ENCODE results near the gene C1R.

Gene C1R

GRCh38 chr12:7099290-7099996 is 7.2 kb upstream of the C1R start:
- DNase-seq (ENCODE audit: low read depth in 3 of 3): no peak

GRCh38 chr12:7096979-7097378 is 4.7 kb upstream of the C1R start:
- DNase-seq (ENCODE audit: low read depth in 3 of 3): no peak

- no peak for DNase-seq (ENCODE audit: low read depth in 3 of 3)
These were observed 4.0 kb upstream of the C1R start for GRCh38 chr12:7096006-7096932.

GRCh38 chr12:7093892-7094291 is 1.6 kb upstream of the C1R start:
- DNase-seq (ENCODE audit: low read depth in 3 of 3): no peak

DNA sequence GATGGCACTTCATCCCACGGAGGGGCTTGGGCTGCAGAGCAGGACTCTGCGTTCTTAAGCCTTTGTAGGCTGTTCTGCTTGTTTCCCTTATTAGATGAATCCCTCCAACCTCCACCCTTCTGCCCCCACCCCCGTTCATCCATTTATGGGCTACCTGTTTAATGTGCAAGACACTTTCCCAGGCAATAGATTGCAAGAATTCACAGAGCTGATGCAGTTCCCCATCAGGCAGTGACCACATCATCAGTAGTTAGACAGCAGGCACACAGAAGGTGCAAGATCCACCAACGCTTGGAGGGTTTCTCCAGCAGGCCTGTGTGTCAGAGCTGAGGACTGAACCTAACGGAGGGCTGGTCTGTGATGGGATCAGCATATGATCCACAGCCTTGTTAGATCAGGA is 1.2 kb upstream of the C1R start:
- DNase-seq (ENCODE audit: low read depth in 3 of 3): no peak

GRCh38 chr12:7092986-7093460 is 778 bp upstream of the C1R start:
- DNase-seq (ENCODE audit: low read depth in 3 of 3): no peak

DNA sequence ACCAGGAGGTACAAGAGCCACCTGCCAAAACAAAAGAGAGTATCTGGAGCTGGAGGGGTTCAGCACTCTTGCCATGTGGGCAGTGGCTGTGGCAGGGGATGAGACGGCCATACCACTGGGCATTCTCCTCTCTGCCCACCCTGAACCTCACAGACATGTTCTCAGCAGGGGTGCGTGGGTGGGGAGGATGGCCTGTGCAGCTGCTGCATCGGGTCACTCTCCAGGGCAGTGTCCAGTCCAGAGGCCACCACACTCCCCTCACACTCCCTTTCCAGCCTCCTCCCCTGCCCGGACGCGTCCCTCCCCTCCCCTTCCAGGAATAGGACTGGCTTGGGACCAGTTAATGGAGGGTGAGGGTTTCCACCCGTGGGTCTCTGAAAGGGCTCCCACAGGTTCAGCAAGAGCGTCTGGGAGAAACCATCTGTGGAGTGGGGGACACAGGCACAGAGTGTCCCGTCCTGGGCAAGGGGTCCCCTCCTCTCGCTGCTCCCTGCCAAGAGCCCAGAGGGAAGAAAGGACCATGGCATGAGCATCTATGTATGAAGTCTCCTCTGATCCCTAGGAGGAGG is 501 bp downstream of the C1R start:
- no peak for DNase-seq (ENCODE audit: low read depth in 3 of 3)

DNA sequence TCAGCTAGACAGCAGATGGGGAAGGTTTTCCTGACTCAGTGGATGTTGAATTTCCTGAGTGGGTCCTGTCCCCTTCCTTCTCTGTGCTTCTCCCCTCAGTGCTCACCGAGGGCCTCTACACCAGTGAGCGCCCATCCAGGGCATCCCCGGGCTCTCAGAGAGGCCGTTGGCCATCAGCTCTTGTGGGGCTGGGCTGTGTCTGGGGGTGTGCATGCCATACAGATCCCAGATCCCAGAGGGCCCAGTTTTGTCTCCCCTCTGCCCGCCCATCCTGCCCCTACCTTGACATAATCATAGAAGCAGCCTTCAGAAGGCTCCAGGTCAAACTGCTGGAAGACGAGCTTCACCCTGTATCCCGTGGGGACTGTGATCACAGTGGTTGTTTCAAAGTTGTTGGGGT is 1.1 kb downstream of the C1R start:
- DNase-seq (ENCODE audit: low read depth in 3 of 3): no peak

GRCh38 chr12:7090222-7090998 is 1.8 kb downstream of the C1R start:
- no peak for DNase-seq (ENCODE audit: low read depth in 3 of 3)

DNA sequence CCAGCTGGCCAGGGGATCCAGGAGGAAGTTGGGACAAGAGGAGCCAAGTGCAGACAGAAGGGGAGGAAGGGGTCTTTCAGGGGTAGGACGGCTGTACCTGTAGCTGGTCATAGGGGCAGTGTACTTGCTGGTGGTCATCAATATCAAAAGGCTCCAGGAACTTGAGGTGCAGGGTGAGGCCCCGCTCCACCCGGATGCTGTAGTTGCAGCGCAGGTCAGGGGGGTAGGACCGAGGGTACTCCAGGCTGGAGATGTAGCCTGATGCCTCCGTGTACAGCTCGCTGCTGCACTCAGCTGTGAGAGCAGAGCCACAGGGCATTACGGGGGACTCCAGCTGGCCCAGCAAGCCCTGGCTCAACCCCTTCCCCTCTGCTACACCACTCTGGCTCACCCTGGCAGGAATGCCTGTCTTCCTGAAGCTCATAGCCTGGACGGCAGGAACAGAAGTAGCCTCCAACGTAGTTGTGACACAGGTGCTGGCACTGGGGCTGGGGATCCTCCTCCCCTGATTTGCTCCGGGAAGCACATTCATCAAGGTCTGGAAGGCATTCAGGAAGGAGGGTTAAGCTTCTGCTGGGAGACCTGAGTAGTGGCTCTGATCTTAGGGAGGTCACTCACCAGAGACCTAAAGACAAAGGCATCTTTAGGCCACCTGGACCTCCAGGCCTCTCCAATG is 2.9 kb downstream of the C1R start:
- no peak for DNase-seq (ENCODE audit: low read depth in 3 of 3)

DNA sequence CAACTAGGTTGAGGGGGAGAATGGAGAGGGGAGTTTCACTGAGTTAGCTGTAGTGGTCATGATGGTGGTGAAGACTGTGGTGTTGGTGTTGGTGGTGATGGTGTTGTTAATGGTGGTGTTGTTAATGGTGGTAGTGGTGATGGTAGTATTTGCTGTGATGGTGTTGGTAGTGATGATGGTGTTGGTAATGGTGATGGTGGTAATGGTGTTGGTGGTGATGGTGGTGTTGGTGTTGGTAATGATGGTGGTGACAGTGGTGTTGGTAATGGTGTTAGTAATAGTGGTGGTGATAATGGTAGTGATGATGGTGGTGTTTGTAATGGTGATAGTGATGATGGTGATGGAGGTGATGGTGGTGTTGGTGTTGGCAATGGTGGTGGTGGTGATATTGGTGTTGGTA is 9.1 kb downstream of the C1R start:
- no peak for DNase-seq (ENCODE audit: low read depth in 3 of 3)

- no peak for DNase-seq (ENCODE audit: low read depth in 3 of 3)
These were observed 11.2 kb downstream of the C1R start for GRCh38 chr12:7081037-7081436.

DNA sequence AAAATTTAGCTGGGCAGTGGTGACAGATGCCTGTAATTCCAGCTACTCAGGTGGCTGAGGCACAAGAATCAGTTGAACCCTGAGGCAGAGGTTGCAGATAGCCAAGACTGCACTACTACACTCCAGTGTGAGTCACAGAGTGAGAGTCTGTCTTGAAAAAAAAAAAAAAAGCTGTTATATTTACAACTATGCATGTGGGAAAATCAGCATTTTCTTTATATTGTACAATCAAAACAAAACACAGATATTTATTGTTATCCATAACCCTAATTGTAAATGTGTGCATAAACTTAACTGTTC is 12.5 kb downstream of the C1R start:
- DNase-seq (ENCODE audit: low read depth in 3 of 3): no peak

DNA sequence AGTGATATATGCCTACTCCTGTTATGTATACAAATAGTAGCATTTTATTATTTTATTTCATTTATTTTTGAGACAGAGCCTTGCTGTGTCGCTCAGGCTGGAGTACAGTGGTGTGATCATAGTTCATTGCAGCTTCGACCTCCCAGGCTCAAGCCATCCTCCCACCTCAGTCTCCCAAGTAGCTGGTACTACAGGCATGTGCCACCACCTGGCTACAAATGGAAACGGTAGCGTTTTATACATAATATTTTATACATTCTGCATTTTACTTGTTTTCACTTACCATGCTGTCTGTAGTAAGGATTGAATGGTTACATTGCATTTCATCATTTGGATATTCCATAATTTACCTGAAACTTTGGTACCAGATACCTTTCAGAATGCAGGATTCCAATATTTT is 14.1 kb downstream of the C1R start:
- DNase-seq (ENCODE audit: low read depth in 3 of 3): no peak

GRCh38 chr12:7076493-7076892 is 15.8 kb downstream of the C1R start:
- DNase-seq (ENCODE audit: low read depth in 3 of 3): no peak

DNA sequence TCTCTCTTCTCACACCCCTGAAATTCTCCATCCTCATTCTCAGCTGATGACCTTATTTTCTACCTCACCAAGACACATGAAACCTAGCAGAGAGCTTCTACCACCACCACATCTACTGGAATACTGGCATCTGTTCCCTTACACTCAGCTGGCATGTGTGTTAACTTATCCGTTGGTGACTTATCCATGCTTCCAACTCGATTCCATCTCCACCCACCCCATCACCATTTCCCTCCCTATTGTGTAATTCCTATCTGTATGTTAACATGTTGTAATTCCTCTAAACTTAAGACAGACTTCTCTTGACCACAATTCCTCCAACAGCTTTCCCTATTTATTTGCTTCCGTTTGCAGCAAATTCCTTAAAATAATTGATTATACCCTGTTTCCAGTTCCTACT is 16.3 kb downstream of the C1R start:
- no peak for DNase-seq (ENCODE audit: low read depth in 3 of 3)

DNA sequence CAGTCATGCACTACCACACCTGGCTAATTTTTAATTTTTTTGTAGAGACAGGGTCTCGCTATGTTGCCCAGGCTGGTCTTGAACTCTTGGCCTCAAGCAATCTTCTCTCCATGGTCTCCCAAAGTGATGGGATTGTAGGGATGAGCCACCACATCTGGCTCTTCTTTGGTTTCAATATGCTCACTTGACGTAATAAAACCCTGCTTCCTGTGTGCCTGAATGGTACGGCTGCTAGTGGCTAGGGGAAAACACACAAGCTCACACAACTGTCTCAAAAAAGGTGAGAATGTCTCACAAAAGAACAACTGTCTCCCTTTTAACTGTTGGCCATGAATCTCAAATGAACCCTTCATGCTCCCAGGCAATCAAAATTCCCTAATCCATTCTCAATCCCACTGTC is 16.7 kb downstream of the C1R start:
- DNase-seq (ENCODE audit: low read depth in 3 of 3): no peak

DNA sequence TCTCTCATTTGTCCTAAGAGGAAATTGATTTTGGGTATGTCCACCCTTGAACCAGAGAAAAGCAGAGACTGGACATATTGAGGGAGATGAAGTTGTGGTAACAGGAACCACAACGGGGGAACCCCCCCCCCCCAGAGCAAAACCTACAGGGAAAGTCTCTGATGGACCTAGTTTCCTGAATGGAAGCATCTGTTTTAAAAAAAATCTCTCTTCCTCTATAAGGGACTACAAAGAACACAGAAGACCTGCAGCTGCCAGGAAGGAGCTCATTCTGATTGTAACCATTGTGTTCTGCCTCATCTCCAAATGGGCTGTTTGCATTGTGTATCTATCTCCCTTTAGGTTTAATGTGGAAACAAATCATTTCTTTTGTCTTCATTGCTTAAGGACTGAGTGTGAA is 18.3 kb downstream of the C1R start:
- DNase-seq (ENCODE audit: low read depth in 3 of 3): no peak

DNA sequence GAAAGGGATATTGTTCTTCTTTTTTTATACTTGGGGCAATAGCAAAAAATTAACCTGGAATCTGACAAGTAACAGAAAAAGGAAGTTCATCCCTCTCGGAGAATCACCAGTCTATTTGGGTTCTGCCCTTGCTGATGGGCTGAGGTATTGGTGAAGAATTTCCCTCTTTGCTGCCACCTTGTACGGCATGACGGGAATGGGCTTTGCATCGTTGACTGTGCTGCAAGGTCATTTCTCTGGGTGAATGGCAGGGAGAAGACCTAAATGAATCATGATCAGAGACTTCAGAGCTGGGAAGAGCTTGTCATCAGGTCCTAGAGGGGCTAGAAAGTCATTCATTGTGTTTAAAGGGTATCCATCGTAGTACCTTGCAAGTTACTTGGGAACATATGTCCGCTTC is 19.7 kb downstream of the C1R start:
- no peak for DNase-seq (ENCODE audit: low read depth in 3 of 3)

DNA sequence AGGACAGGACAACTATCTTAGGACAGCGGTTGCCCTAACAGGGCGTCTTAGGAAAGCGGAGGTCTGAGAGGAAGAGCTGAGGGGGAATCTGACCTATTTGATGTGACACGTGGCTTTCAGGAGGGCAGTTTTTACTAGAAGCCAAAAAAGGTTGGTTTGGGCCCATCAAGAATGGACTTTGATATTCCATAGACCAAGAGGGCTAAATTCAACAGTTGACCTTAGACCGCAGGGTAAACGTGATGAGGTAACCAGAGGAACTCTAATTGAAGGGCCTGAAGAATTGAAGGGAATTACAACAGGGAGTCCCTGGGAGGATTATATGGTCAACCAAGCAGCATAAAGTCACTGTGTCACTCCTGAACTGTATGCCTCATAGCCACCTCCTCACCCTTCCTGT is 20.2 kb downstream of the C1R start:
- no peak for DNase-seq (ENCODE audit: low read depth in 3 of 3)

GRCh38 chr12:7069386-7069785 is 22.9 kb downstream of the C1R start:
- DNase-seq (ENCODE audit: low read depth in 3 of 3): no peak

GRCh38 chr12:7068994-7069346 is 23.3 kb downstream of the C1R start:
- no peak for DNase-seq (ENCODE audit: low read depth in 3 of 3)
